GM21786 (cell line): ENCODE data around the gene CUX1.
"Not testable (repeated sequence)": the region's sequence is repeated elsewhere in the genome, so short reads cannot be mapped to it uniquely, and the experiment has no call there.

Experiments used
- ATAC-seq: cut with Tn5 transposase; IDR thresholded peaks from one replicate; pipeline ENCODE4 v1.9.1; 2021; ENCODE audit not compliant: unreplicated experiment

Gene CUX1

DNA sequence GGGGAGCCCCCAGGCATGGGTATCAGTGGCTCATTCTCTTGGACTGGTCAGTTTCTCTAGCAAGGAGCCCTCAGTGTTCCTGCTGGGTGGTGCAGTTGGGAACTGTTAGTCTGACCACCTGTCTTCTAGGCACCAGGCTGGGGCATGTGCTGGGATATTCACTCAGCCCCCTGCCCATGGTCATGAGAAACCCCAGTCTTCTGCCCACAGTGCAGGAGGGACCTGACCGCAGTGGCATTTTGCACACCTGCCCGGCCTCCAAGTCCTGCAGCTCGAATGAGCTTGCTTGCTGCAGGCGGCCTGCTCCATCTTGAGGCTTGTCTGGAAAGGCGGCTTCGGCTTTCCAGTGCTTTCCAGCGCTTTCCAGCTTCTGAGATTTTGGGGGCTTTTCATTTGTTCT lies 36.3 kb downstream of the CUX1 start:
- ATAC-seq = no peak

- no peak for ATAC-seq
Observed at GRCh38 chr7:101854084-101854865, 36.8 kb downstream of the CUX1 start.

DNA sequence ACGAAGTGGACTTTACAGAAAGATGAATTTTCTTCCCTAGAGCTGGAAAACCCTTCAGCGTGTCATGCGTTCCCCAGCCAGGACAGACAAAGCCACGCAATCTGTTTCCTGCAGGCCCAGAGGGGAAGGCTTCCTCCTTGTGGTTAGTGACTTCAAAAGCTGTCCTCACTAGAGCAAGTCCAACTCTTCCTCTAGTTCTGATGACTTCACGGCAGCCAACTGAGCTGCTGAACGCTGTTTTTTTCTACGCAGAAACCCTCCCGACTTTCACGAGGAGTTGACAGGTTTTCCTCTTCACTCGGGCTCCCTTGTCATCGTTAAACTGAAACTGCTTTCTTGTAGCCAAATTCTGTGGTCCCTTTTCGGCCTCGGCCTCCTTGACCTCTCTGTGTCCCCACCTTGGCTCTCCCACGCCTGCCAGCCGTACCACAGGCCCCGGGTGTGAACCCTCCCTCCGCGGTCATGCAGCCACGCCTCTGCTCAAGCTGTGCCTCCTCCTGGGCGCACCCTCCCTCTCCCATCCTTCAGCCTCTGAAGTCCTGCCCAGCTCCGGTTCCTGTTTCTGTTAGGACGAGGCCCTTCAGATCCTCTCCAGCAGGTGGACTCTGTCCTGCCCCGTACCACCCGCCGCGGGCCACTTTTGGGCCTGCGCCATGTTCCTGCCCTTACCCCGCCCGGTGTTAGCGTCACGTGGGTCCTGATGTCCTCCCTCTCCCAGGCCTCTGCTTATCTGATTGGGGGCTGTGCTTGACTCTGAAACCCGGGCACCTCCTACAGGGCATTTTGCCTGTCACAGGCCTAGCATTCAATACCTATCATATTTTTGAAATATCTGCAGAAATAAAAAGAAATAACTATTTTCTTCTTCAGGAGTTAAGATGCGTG lies 39.3 kb downstream of the CUX1 start:
- peak; percentile 93 for ATAC-seq

DNA sequence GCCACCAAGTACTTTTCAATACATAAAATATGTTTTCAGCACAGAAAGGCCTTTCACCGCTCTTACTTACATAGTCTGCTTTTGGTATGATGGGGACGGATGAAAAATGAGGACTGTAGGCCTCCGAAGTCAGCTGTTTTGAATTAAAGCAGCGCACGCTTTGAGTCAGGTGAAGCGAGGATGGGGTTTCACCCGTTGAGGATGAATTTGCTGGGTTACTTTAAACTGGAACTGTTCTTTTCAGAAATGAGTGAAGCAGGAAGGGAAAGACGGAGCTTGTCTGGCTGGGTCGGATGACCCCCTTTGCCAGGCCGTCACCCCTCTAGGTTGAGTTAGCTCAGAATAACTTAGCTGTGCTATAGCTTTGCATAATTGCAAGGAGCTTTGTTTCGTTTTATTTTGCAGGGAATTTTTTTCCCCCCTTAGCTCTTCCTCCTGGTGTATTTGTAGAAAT lies 40.0 kb downstream of the CUX1 start:
- peak; percentile 26 for ATAC-seq

DNA sequence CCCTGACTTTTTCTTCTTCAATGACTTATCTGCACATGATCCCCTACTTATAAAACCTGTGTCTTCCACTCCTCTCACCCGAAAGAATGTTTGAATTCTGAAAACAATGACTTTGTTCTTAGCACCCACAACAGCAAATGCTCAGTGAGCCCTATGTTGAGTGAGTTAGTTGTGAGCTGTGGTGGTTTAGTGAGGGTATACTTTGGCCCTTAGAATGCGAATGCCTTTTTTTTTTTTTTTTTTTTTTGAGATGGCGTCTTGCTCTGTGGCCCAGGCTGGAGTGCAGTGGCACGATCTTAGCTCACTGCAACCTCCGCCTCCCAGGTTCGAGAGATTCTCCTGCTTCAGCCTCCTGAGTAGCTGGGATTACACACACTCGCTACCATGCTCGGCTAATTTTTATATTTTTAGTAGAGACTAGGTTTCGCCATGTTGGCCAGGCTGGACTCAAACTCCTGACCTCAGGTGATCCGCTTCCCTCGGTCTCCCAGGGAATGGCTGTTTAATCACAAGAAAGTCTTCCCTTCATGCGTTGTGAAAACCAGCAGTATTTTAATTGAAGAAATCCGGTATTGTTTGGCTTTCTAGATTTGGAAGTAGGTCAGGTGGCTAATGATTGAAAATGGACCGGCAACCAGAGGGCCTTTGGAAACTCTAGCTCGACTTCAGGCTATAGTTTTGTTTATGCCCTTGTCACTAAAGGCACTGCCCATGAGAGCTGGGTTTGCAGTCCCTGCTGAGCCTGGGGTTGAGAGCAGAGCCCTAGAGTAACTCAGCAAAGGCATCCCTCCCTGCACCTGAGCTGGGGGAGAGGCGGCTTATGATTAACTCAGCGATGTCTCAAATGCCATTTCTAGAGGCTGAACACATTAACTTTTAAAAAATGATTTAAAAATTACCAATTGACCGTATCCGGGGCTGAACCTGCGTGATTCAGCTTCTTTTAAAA lies 41.3 kb downstream of the CUX1 start:
- ATAC-seq = no peak

DNA sequence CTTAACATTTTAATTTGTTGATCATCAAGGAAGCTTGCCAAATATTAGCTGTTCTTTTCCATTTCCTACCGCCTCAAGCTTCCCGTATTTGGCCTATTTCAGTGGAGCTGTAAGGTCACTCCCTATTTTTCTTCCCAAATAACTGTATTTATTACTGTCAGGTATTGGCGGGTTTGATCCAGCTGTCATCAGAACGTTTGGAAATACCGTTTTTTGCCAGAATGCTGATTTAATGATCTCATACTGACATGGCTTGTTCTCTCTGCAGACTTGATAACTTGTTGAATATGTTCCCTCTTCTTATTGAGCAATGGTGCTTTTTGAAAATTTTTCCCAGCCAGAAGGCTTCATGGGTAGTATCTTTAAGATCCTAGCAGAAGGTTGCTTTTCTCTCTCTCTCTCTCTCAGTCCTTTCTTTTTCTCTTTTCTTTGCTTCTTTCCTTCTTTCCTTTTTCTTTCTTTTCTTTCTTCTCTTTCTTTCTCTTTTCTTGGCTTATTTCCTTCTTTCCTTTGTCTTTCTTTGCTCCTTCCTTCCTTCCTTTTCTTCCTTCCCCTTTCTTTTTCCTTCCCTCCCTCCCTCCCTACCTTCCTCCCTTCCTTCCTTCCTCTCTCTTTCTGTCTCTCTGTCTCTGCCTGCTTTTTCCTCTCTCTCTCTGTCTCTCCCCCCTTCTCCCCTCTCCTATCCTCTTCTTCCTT lies 42.1 kb downstream of the CUX1 start:
- no peak for ATAC-seq

- no peak for ATAC-seq
Observed at GRCh38 chr7:101860316-101861217, 43.1 kb downstream of the CUX1 start.

DNA sequence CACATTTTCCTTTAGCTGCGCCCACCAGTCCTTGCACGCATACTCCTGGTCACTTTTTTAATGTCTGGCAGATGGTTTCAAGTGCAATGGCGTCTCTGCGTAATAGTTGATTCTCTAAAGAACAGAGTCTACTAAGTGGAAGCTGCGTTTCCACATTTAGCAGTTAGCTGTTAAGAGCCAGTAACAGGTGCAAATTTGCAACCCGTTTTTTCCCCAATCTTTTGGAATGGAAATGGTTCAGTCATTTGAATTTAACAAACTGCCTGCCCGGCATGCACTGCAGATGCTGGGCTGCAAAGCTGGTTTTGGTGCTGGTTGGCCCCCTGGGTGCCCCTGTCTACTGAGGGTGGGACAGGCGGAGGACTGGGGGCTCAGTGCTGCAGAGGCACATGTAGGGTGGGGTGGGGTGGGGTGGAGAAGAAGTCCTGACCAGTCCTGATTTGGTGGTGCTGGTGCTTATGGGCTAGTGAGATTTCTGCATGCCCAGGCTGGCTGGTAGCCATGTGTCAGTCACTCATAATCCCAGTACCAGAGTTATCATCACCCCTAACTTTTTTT lies 43.9 kb downstream of the CUX1 start:
- no peak for ATAC-seq

GRCh38 chr7:101862280-101863220 lies 45.1 kb downstream of the CUX1 start:
- ATAC-seq = no peak

- no peak for ATAC-seq
Observed at GRCh38 chr7:101863598-101863997, 46.2 kb downstream of the CUX1 start.

- no peak for ATAC-seq
Observed at GRCh38 chr7:101864039-101864438, 46.6 kb downstream of the CUX1 start.

GRCh38 chr7:101865031-101865430 lies 47.6 kb downstream of the CUX1 start:
- ATAC-seq = no peak

DNA sequence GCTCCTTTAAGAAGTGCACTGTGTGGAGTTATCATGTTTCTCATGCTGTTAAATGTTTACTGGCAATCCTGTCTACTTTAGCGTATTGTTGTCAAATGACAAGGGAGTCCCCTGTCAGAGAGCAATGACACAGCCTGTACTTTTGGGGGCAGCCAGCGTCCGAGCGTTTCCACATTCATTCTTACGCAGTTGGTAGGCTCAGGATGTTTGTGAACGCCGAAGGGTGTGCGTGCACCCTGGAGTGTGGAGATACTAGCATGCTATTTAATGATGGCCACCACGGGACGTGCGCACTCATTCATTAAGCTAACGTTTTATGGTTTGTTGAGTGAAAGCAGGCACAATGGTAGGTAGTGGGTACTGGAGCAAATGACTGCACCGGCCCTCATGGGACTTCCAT lies 48.0 kb downstream of the CUX1 start:
- no peak for ATAC-seq

DNA sequence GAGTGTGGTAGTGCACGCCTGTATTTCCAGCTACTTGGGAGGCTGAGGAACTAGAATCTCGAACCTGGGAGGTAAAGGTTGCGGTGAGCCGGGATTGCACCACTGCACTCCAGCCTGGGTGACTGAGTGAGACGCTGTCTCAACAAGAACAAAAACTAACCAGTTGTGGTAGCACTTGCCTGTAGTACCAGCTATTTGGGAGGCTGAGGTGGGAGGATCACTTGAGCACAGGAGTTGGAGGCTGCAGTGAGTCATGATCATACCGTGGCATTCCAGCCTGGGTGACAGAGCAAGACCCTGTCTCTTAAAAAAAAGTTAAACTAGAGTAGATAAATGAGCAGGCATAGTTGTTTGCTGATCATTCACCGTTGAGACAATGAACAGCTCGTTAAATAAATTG lies 48.9 kb downstream of the CUX1 start:
- no peak for ATAC-seq

DNA sequence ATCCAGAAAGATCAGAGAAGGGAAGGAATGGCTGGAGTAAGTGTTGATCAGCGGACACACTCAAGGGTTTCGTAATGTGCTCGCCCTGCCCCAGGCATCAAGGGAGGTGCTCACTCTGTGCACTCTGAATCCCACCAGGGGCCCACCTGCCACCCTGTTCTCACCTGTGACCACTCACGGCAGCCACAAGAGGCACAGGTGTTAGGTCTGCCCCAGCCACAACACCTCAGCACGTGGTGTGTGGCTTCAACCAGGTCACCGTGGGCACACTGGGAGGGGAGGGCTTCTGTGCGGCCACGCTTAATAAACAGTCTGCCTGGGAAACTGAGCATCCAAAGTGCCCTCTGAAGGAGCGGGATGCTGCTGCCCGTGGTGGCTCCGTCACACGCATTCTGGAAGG lies 49.8 kb downstream of the CUX1 start:
- no peak for ATAC-seq

GRCh38 chr7:101867681-101868080 lies 50.3 kb downstream of the CUX1 start:
- not testable (repeated sequence) for ATAC-seq

GRCh38 chr7:101868191-101868950 lies 50.9 kb downstream of the CUX1 start:
- no peak for ATAC-seq
